HG03521 (cell line): ENCODE data around the gene BMI1.

Experiments used
- ATAC-seq: cut with Tn5 transposase; IDR thresholded peaks from one replicate; pipeline ENCODE4 v1.9.1; 2021; ENCODE audit warnings: mild to moderate bottlenecking, moderate library complexity; ENCODE audit not compliant: unreplicated experiment

The BMI1 gene

DNA sequence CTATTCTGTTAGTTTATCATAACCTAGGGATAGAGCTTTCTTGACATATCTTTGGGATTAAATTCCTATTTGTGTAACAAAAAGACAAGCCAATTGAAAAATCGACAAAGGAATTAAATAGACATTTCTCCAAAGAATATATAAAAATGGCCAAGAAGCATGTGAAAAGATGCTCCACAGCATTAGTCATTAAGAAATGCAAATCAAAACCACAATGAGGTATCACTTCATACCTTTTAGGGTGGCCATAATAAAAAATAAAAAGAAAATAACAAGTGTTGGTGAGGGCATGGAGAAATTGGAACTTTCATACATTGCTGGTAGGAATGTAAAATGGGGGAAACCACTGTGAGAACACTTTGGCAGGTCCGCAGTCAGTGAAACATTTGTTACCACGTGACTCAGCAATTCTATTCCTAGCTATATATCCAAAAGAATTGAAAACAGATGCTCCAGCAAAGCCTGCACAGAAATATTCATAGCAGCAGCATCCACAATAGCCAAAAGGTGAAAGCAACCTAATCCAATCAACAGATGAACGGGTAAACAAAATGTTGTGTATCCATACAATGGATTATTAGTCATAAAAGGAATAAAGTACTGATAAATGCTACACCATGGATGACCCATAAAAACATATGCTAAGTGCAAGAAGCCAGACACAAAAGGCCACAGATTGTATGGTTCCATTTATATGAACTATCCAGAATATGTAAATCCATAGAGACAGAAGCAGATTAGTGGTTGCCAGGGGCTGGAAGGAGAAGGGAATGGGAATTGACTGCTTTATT, 44.9 kb downstream of the BMI1 start:
- ATAC-seq = no peak

GRCh38 chr10:22366435-22366703, 45.5 kb downstream of the BMI1 start:
- no peak for ATAC-seq

GRCh38 chr10:22366771-22367170, 45.9 kb downstream of the BMI1 start:
- no peak for ATAC-seq

DNA sequence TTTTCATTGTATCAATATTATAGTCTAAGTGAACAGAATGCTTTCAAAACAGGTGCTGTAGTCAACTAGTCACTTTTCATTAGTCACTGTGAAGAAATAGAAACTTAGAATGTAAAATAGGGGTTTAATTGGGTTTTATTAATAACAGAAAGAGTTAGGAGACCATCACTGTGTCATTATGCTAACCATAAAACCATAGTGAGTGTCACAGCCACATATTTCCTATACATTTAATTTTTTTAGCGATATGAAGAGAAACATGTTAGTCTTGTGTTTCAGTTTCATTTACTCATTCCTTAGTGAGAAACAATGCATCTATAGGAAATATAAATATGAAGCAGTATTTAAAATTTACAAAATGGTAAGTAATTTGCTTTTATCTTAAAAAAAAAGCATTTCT, 46.6 kb downstream of the BMI1 start:
- ATAC-seq = no peak

DNA sequence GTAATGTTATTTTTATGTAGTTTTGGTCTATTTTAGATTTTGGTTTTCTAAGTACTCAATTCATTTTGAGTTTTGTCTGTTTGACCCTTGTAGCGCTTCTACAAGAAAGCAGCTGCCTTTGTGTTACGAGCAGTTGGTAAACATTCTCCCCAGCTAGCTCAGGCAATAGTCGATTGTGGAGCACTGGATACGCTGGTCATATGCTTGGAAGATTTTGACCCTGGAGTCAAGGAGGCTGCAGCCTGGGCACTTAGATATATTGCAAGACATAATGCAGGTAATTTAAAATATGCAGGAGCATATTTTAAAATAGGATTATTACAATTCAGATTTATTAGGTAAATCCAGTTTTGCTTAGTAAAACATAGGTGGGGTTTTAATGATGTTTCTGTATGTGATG, 47.5 kb downstream of the BMI1 start:
- ATAC-seq = no peak

DNA sequence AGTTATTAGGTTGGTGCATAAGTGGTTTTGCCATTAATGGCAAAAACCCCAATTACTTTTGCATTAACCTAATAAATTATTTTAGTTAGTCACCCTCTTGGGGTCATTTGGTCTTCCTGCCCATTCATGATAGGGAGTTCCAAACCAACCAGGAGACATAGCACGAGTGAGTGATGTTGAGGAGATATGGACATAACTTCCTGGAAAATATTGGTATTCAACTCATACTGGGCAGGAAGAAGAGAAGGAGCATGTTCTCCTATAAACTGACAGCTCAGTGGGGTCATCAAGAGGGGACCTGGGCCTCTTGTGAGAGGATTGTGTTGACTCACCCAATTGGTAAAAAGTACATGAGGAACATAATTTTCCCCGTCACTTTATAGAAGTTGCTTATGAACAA, 48.1 kb downstream of the BMI1 start:
- no peak for ATAC-seq

GRCh38 chr10:22369434-22370072, 48.7 kb downstream of the BMI1 start:
- ATAC-seq = peak; percentile 49

- no peak for ATAC-seq
Observed at GRCh38 chr10:22370320-22370719, 49.4 kb downstream of the BMI1 start.

DNA sequence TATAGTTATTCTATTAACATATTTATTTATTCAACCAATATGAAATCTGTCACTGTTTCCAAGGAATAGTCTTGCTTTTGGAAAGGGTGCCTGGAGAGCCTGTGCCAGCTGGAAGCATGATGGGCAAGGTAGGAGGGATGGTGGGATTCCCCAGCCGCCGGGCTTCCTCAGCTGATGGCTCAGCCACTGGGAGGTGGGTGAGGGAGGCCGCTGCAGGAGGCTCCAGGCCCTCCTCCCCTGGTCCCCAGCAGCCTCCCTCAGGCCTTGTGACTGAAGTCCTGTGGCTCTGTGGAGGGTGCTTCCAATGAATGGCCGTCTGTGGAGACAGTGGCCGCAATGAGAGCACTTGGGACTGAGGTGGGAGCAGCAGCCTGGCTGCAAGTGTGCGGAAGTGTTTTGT, 51.4 kb downstream of the BMI1 start:
- ATAC-seq = no peak

GRCh38 chr10:22372917-22373316, 52.0 kb downstream of the BMI1 start:
- no peak for ATAC-seq

- no peak for ATAC-seq
Observed at GRCh38 chr10:22374489-22375126, 53.7 kb downstream of the BMI1 start.

DNA sequence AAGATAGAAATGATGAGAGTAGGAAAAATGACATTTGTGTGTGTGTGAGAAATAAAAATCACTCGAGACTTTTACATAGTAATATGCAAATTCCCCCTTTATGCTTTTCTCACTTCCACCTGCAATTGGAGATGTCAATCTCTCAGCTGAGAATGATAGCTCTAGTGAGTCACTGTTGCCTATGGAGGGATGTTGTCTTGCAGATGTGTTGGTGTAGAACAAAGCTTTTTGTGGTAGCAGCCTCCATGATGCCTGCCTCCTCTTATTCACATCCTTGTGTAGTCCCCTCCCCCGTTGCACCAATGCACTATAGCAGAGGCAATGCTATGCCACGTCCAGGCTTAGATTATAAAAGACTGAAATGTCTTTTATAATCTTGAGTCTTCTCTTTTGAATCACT, 58.2 kb downstream of the BMI1 start:
- peak; percentile 53 for ATAC-seq
